Fibroblast of lung (primary cell): Measurements from ENCODE around the gene RADIL. TPM values are rescaled to one million over a fixed set of nuclear protein-coding genes. Genes with fewer than 3 reads are reported as not detected.

Source experiments
- DNase-seq, 2 donors: peaks; one replicate each; pipeline versions ENCODE4 v3.0.0 to v3.0.0-alpha.2; 2010; ENCODE audit warnings: low read depth in 2 of 2
- H2AFZ ChIP-seq: 2 replicates; pipeline ENCODE4 v1.5.1; 2012; ENCODE audit warnings: low read length, control low read depth, inconsistent platforms
- H3K27ac ChIP-seq: 2 replicates; pipeline ENCODE4 v1.5.1; 2011; ENCODE audit warnings: low read length, control low read depth; ENCODE audit not compliant: insufficient read depth
- H3K27me3 ChIP-seq: 2 replicates; pipeline ENCODE4 v1.5.1; 2011; ENCODE audit warnings: mild to moderate bottlenecking, low read length; ENCODE audit not compliant: control insufficient read depth, insufficient read depth
- H3K36me3 ChIP-seq: 2 replicates; pipeline ENCODE4 v1.5.1; 2011; ENCODE audit warnings: low read length; ENCODE audit not compliant: control insufficient read depth, insufficient read depth
- H3K4me1 ChIP-seq: 2 replicates; pipeline ENCODE4 v1.5.1; 2011; ENCODE audit warnings: low read length; ENCODE audit not compliant: control insufficient read depth, insufficient read depth; ENCODE audit errors: extremely low read depth
- H3K4me2 ChIP-seq: 2 replicates; pipeline ENCODE4 v1.5.1; 2011; ENCODE audit warnings: low read length, control low read depth; ENCODE audit not compliant: insufficient read depth; ENCODE audit errors: extremely low read depth
- H3K4me3 ChIP-seq, 4 experiments: fragments of 200-600 bp in 1 of 4; sonication (generic) in 1 of 4; replicated peaks in 1 of 4; 2 replicates each; pipeline ENCODE4 v1.5.1; 2011 to 2016; ENCODE audit warnings: low read length in 4 of 4, low read depth in 3 of 4, mild to moderate bottlenecking in 3 of 4, control low read depth in 2 of 4, inconsistent platforms in 1 of 4, mixed read lengths in 1 of 4; ENCODE audit not compliant: insufficient read depth in 1 of 4; ENCODE audit errors: control extremely low read depth in 1 of 4
- H3K79me2 ChIP-seq: 2 replicates; pipeline ENCODE4 v1.5.1; 2012; ENCODE audit warnings: mild to moderate bottlenecking, low read length, inconsistent platforms; ENCODE audit not compliant: control insufficient read depth, insufficient read depth
- H3K9ac ChIP-seq: 2 replicates; pipeline ENCODE4 v1.5.1; 2011; ENCODE audit warnings: mild to moderate bottlenecking, low read length, control low read depth; ENCODE audit not compliant: insufficient read depth
- H3K9me3 ChIP-seq: 2 replicates; pipeline ENCODE4 v1.5.1; 2012; ENCODE audit warnings: low read depth, low read length; ENCODE audit not compliant: control insufficient read depth, insufficient read depth
- H4K20me1 ChIP-seq: 2 replicates; pipeline ENCODE4 v1.5.1; 2011; ENCODE audit warnings: low read length; ENCODE audit not compliant: control insufficient read depth, insufficient read depth; ENCODE audit errors: extremely low read depth
- EZH2 ChIP-seq: IDR thresholded peaks from 2 replicates; pipeline ENCODE4 v1.5.1; 2012; ENCODE audit warnings: low read length, control low read depth, mild to moderate bottlenecking; ENCODE audit errors: missing control alignments
- polyA plus RNA-seq, 2 donors: library from polyadenylated mRNA; depleted of rRNA in 1 of 2; stranded (reverse) in 1 of 2; unstranded in 1 of 2; fragments of >200 nt; gene quantifications; 2 replicates each; pipeline ENCODE4 v1.2.1, GENCODE V29; 2011 to 2012; ENCODE audit warnings: missing spikeins in 1 of 2
- total RNA-seq: library from RNA; depleted of rRNA; stranded (reverse); fragments of >200 nt; gene quantifications from 2 replicates; pipeline ENCODE4 v1.2.1, GENCODE V29; 2014
- TF ChIP-seq, protein P1 (sequence below), 2 donors: IDR thresholded peaks in 1 of 2; conservative IDR thresholded peaks in 1 of 2; 1 replicate in 1 of 2; 2 replicates in 1 of 2; pipeline ENCODE4 v1.5.1; 2011 to 2012; ENCODE audit warnings: low read length in 2 of 2, control low read depth in 1 of 2, inconsistent platforms in 1 of 2, low read depth in 1 of 2, mild to moderate bottlenecking in 1 of 2

Gene RADIL
- total and polyA plus RNA-seq, 2 donors (not counting 1 experiment from before 2014, with no cell fraction given) = 0.33 to 0.85 TPM

DNA sequence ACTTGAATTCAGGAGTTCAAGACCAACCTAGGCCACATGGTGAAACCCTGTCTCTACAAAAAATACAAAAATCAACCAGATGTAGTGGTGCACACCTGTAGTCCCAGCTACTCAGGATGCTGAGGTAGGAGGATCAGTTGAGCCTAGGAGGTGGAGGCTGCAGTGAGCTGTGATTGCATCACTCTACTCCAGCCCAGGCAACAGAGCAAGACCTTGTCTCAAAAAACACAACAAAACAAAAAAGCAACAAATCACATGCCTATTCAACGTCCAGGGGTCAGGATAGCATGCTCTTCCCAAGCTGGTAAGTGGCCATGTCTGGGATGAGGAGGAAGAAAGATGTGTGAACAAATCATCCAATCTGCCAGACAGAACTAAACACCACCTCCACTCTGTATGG lies 6.2 kb upstream of the RADIL start:
- TF ChIP-seq, protein P1, sequence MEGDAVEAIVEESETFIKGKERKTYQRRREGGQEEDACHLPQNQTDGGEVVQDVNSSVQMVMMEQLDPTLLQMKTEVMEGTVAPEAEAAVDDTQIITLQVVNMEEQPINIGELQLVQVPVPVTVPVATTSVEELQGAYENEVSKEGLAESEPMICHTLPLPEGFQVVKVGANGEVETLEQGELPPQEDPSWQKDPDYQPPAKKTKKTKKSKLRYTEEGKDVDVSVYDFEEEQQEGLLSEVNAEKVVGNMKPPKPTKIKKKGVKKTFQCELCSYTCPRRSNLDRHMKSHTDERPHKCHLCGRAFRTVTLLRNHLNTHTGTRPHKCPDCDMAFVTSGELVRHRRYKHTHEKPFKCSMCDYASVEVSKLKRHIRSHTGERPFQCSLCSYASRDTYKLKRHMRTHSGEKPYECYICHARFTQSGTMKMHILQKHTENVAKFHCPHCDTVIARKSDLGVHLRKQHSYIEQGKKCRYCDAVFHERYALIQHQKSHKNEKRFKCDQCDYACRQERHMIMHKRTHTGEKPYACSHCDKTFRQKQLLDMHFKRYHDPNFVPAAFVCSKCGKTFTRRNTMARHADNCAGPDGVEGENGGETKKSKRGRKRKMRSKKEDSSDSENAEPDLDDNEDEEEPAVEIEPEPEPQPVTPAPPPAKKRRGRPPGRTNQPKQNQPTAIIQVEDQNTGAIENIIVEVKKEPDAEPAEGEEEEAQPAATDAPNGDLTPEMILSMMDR (conservative IDR thresholded peaks at IDR 0.05 in 1 of 2, IDR thresholded peaks at IDR 0.05 in 1 of 2; ENCODE audit: low read depth in 1 of 2, low read length in 2 of 2) = no peak
- no peak for TF ChIP-seq EZH2
- Histone ChIP-seq H3K9ac (no peak overlapping the region), H2AFZ (no peak overlapping the region), H3K4me3 (no peak overlapping the region), H3K9me3 (no peaks in the 10 kb centered on the region), H3K4me2 (no peak overlapping the region), H3K36me3 (no peaks in the 10 kb centered on the region), H4K20me1 (no peaks in the 10 kb centered on the region), H3K79me2 (no peaks in the 10 kb centered on the region), H3K4me1 (no peaks in the 10 kb centered on the region), H3K27ac (no peak overlapping the region), H3K27me3 (no peaks in the 10 kb centered on the region)
- no peak for DNase-seq

DNA sequence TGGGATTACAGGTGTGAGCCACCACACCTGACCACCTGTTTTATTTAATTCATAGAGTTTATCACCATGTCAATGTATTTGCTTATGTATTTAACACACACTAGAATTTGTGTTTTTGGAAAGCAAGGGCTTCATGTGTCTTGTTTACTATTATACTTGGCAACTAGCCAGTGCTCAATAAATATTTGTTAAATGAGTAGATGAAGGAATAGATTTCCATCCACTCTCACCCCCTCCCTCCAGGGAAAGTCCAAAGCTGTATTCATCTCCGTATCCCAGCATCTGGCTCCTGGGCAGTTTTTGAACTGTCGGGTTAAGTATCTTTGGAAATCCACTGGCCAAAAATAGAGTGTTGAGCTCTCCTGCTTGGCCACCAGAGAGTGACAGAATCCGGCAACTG lies 4.6 kb upstream of the RADIL start:
- H3K4me3 ChIP-seq = no peak overlapping the region
- no peaks in the 10 kb centered on the region for H3K4me1 ChIP-seq
- TF ChIP-seq, protein P1 (conservative IDR thresholded peaks at IDR 0.05 in 1 of 2, IDR thresholded peaks at IDR 0.05 in 1 of 2; ENCODE audit: low read depth in 1 of 2, low read length in 2 of 2) = no peak
- no peak for TF ChIP-seq EZH2
- no peaks in the 10 kb centered on the region for H3K36me3 ChIP-seq
- no peak overlapping the region for H3K9ac ChIP-seq
- no peaks in the 10 kb centered on the region for H3K9me3 ChIP-seq
- no peak overlapping the region for H2AFZ ChIP-seq
- no peaks in the 10 kb centered on the region for H3K79me2 ChIP-seq
- H3K27me3 ChIP-seq = no peaks in the 10 kb centered on the region
- H3K4me2 ChIP-seq = no peak overlapping the region
- no peaks in the 10 kb centered on the region for H4K20me1 ChIP-seq
- DNase-seq = no peak
- no peak overlapping the region for H3K27ac ChIP-seq

DNA sequence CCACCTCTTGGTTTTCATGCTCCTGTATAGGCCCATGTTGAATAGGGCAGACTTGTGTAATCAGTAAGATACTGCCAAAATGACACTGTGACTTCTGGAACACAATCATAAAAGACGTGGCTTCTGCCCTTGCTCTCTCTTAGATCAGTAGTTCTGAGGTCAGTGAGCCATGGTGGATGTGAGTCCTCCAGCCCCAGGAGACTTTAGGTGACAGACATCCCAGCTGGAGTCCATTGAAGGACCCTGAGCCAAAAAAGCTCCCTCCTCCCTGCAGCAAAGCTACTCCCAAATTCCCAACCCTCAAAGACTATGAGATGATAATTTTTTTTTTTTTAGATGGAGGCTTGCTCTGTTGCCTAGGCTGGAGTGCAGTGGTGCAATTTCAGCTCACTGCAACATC lies 3.2 kb upstream of the RADIL start:
- Histone ChIP-seq H2AFZ (no peak overlapping the region), H3K36me3 (no peaks in the 10 kb centered on the region)
- no peak for DNase-seq

More for the DNA sequence above, 3.2 kb upstream of the RADIL start:
- Histone ChIP-seq H3K9ac (no peak overlapping the region), H3K4me2 (no peak overlapping the region), H3K27ac (no peak overlapping the region), H3K4me1 (peaks cover 8% of the 10 kb centered on the region), H3K4me3 (no peak overlapping the region), H3K9me3 (no peaks in the 10 kb centered on the region), H4K20me1 (no peaks in the 10 kb centered on the region), H3K27me3 (no peaks in the 10 kb centered on the region), H3K79me2 (no peaks in the 10 kb centered on the region)
- no peak for TF ChIP-seq EZH2
- TF ChIP-seq, protein P1 (conservative IDR thresholded peaks at IDR 0.05 in 1 of 2, IDR thresholded peaks at IDR 0.05 in 1 of 2; ENCODE audit: low read depth in 1 of 2, low read length in 2 of 2) = no peak
